NCI-H510A treated with DMSO at 0.1 percent for 48 hours (cell line): ENCODE data around the gene NCL.
"Not testable (repeated sequence)": the region's sequence is repeated elsewhere in the genome, so short reads cannot be mapped to it uniquely, and the experiment has no call there.

Source experiments
- DNase-seq: peaks from one replicate; lab custom pipeline; 2025; lab: John Stamatoyannopoulos, UW

The NCL gene

DNA sequence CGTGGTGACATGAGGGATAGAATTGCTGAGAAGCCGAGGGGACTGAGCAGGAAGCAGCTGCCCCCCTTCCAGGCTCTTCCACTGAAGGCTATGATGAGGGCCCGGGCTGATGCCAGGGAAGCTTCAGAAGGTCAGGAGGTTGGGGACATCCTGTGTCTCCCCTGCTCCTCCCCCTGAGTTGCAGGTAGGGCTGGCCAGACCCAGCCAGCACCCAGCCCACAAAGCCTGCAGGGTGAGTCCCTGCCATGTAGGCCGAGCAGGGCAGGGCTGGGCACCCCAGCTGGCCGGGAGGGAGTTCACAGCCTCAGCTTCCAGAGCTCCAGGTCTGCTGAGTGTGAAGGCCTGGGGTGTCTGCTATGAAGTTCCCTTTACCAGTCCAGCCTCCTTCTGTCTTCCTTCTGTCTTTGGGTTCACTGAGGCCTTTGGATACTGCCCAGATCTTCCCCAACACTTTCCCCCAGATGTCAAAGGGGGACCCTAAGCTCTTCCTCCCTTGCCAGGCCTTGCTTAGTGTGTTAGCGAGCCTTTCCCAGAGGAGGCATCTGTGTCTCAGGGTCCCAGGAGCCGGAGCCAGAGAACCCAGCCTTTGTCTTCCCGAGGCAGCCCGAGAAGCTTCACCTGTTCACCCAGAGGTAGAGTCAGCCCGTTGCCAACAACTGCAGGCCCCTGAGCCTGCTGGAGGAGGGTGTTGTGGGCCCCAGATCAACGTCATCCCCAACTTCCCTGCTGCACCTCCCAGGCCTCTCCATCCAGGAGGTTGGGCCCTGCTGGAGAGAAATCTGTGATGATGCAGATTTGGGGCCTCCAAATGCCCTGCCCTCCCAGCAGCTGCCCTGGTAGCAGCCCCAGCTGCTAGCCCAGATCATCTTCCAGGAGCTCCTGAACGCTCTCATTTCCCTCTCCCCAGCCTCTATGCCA lies 3.6 kb upstream of the NCL start:
- DNase-seq, result no peak

DNA sequence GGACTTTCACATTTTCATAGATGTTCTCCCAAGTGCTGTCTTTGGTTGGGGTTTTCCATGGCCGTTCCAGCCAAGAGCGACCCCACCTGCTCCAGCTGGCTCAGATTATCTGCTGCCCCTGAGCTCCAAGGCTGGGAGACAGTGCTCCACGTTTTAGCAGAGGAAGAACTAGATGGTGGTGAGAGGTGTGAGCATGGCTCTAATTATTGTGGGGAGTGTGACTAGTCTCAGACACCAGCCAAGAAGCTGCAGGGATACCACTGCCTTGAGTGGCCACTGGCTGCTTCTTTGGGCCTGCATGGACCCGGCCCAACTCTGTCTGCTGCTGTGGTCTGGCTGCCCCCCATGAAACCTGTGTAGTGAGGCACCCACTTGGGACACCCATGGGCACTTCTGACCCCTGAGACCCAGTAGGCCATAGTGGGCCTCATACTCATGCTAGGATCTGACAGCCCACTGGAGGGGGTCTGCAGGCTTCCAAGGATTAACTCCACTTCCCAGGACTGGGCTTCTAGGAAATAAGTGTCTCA lies 2.8 kb upstream of the NCL start:
- DNase-seq, result no peak

DNA sequence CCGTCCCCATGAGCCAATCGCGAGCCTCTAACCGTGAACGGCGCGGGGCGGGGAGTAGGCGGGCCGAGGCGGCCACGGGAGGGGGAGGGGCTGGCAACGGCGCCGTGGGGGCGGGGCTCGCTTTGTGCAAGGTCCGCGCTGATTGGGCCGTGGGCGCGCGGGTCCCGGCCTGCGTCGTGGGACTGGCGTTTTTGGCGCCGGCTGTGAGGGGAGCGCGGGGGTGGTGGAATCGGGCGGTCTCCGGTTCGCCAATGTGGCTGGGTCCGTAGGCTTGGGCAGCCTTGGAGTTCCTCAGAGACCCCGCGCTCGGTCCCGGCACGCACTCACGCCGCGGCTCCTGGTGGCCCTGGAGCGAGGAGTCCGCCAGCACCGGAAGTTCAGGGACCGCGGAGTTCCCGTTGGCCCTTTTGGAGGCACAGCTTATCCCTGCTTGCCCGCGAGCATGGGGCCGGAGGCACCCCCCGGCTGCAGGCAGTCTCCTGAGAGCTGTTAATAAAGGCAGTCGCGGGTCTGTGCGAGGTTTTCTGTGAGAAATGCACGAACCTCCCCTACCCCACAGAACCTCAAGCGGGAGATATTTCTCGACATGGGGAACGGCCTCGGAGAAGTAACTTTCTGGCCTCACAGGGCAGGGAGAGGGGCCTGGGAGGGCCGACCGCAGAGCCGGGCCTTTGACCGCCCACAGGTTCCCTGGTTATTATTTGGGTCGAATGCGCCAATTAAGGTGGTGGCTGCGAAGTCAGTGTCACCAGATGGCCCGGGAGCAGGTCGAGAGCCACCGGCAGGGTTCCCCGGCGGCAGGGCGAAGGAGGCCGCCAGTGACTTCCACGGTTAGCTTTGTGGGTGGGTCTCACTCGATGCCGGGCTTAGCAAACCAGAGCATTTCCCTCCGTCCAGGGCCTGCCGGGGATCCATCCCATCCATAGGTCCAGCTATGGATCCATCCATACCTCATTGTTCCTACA lies 574 bp upstream of the NCL start:
- peak; percentile 99 for DNase-seq

DNA sequence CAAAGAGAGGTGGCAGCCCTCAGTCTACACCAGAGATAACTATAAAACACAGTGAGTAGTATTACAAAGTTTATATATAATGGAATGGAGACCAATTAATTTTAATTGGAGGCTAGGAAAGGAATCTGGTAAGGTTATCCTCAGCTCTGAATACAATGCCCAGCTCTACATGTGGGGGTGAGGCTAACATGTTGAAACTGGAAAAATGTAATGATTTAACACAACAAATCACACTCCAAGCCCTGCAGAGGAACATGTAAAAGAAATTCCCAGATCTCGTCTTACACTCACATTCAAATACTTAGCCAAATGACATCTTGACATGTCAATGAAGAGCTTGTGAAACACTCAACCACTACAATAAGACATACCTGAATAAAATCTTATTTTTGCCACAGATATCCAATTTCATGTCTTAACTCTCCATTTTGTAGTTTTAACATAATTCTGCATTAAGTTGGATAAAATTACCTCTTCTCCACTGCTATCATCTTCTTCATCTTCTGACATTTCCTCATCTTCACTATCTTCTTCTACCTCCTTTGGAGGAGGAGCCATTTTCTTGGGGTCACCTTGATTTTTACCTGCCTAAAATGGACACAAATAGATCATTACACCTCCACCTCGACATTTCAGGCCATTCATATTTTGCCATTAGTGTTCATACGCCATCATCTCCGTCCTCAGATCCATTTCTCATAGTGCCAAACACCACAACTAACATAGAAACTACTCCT lies 1.4 kb downstream of the NCL start:
- no peak for DNase-seq

DNA sequence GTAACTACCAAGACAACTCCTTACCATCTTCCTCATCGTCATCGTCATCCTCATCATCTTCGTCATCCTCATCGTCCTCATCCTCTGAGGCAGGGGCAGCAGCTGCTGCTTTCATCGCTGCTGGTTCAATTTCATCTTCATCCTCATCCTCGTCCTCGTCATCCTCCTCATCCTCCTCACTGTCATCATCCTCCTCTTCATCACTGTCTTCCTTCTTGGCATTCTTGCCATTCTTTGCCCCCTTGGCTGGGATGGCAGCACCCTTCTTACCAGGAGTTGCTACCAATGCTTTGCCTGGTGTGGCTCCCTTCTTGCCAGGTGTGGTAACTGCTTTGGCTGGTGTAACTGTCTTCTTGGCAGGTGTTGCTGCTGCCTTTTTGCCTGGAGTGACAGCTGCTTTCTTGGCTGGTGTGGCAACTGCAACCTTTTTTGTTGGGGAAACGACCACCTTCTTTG lies 2.7 kb downstream of the NCL start:
- no peak for DNase-seq

DNA sequence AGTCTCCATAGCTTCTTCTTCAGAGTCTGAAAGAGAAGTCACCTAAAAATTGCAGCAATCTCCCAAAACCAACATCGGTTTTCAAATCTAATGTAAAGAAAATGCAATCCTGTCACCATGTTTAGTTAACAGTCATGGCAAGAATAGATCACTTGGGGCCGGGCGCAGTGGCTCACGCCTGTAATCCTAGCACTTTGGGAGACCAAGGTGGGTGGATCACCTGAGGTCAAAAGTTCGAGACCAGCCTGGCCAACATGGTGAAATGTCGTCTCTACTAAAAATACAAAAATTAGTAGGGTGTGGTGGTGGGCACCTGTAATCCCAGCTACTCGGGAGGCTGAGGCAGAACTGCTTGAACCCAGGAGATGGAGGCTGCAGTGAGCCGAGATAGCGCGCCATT lies 3.4 kb downstream of the NCL start:
- not testable (repeated sequence) for DNase-seq

DNA sequence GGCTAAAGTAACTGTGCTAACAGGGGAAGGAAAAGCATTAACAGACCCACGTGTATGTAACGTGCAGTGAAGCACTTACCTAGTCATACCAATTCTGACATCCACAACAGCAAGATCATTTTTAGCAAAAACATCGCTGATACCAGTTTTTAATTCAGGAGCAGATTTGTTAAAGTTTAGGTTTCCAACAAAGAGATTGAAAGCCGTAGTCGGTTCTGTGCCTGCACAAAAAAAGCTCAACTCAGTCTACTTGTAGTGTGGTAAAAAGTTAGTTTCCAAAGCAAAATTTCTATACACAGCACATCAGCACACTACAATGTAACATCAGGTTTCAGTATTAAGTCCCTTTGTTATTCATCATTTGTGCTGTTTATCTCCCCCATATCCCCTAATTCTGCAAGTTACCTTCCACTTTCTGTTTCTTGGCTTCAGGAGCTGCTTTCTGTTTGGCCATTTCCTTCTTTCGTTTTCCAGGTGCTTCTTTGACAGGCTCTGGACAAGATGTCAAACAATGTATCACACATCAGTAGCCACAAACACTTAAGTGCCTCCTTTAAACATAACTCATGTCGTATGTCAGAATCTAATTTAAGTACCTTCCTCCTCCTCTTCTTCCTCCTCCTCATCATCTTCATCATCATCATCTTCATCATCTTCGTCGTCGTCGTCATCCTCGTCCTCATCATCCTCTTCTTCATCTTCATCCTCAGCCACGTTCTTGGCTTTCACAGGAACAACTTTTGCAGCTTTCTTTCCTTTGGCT lies 4.0 kb downstream of the NCL start:
- DNase-seq, result no peak

DNA sequence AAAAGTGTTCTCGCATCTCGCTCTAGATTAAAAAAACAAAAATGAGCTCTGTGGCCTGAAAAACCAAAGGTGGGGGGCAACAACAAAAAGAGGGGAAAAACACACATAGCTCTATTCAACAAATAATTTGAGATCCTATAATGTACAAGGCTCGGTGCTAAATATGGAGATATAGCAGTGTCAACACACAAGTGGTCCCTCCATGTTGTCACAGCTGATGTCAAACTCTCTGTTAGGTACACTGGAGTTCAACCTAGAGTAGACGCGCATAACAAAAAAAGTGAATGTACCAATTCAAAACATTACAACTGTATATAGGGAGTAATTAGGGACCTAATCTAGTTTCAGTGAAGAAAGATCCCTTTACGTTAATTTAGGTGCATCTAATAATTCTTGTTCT lies 5.9 kb downstream of the NCL start:
- no peak for DNase-seq

DNA sequence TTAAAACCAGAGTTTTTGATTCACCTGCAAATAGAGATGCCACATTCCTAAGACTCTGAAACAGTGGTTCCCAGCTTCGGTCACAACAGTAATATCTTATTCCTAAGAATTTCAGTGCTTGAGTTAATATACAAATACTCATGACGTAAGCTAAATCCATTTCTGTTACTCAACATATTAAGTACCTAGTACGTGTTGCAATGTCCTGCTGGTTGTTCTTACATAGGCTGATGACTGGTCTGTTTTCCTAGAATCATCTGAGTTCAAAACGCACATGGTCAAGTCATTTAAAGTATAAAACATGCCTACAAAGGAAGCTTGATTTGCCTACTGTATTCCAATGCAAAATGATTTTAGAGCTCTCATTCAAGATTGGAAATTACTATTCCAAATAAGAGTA lies 7.2 kb downstream of the NCL start:
- no peak for DNase-seq

DNA sequence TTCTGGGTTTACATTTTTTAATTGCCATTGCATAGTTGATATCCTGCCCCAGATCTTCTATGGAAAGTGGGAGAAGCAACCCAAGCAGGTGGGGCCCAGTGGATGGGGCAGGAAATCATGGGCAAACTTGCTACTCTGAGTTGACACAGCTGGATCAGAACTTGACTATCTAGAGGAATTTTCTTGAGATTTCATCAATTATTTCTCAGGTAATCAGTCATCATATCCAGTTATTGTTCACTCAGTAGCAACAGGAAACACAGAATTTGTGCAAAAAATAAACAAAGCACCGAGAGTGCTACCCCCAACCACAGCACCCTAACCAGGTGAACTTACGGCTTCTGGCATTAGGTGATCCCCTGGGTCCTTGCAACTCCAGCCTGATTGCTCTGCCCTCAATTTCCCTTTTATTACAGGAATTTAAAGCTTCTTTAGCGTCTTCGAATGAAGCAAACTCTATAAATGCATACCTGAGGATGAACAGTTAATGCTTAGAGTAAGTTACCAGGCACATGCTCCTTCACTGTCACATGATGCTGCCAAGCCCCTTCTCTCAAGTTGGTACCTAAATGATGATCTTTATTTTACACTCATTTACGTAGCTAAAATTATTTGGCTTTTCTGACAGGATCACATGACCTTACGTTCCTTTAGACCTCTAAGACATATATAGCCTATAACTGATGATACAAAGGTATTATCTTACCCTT lies 7.8 kb downstream of the NCL start:
- no peak for DNase-seq

DNA sequence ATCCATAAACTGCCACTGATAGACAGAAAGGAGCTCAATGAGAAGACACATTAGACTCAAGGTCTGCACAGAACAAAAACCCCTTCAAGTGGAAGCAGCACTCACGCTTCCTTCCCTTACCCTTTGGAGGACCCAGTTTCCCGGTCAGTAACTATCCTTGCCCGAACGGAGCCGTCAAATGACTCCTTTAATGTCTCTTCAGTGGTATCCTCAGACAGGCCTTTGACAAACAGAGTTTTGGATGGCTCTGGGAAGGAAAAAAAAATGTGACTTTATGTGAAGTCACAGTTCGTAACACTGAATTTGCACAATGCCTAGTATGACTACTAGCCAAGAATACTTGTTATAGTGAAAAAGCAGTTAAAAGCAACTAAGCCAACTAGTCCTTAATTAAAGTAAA lies 8.4 kb downstream of the NCL start:
- no peak for DNase-seq

DNA sequence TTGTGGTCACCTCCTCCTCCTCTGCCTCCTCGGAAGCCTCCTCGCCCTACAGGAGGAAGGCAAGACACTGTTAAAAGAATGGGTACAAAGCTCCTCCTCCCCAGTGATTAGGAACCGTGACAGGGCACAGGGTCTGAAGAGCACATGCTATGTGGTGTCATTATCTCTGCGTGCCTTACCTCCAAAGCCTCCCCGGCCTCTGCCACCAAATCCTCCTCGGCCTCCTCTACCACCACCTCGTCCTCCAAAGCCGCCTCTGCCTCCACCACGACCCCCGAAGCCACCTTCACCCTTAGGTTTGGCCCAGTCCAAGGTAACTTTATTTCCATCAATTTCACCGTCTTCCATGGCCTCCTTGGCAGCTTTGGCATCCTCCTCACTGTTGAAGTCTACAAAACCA lies 9.1 kb downstream of the NCL start:
- no peak for DNase-seq

DNA sequence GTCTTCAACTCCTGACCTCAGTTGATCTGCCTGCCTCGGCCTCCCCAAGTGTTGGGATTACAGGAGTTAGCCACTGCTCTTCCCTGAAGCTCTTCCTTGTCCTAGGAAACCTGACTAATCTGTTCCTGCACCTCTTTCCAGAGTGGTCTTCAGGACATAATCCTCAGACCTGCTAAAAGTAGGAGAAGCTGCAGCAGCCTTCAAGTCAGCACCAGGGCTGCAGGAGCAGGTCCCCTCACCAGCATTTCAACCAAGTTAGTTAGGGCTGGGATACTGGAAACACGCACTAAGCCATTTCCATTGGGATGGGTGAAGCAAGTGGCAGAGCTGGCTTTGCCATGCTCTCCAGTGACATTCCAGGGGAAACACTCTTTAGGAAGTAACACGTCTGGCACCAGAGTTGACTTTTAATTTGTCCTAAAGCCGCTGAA lies 9.9 kb downstream of the NCL start:
- no peak for DNase-seq

DNA sequence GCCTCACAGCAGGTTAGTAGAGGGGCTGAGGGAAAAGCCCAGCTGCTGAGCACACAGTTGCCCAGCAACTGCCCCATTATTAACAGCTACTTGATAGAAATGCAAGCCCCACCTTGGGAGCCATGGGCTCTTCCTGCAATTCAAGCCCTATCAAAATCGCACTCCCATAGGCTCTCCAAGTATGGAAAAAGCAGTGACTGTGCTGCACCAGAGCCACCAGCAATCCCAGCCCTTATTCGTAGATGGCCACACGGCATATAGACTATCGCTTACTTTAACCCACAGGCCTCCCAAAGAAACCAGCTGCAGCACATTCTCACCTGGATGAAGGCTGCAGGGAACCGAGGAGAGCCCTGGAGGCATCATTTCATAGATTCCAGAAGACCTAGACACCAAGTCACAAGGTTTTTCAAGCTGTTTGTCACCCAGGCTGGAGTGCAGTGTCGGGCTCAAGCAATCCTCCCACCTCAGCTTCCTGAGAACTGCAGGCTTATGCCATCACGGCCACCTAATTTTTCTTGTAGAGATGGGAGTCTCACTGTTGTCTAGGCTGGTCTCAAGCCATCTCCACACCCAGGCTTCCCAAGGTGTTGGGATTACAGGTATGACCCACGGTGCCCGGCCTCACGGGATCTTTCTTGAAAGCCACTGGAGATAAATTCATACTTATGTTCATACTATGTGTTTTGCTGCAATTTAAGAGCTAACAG lies 11.3 kb downstream of the NCL start:
- peak; percentile 52 for DNase-seq

DNA sequence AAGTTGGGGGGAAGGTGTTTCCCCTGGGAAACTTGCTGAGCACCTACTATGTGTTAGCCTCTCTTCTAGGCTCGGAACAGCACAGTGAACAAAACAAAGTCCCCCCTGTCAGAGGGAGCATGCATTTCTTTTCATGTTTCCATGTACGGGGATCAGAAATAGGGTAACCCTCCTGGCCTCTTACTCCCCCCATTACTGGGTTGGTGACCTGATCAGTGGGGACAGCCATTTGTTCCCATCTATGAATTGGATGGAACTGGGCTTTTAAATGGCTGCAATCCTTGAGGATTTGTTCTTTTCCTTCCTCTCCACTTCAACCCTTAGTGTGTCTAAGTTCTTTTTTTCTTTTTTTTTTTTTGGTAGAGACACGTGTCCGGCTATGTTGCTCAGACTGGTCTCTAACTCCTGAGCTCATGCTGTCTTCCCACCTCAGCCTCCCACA lies 13.7 kb downstream of the NCL start:
- DNase-seq, result no peak

DNA sequence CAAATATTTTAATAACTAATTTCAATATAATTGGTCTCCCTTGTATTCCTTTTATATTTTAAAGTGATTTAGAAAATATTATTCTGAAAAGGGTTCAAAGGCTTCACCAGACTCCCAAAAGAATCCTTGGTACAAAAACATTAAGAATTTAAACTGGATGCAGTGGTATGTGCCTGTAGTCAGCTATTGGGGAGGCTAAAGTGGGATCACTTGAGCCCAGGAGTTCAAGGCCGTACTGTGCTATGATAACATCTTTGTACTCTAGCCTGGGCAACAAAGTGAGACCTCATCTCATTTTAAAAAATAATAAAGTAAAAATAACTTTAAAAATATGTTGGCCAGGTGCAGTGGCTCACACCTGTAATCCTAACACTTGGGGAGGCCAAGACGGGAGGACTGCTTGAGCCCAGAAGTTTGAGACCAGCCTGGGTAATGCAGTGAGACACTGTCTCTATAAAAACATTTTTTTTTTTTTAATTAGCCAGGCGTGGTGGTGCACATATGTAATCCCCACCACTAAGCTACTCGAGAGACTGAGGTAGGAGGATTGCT lies 14.7 kb downstream of the NCL start:
- no peak for DNase-seq

DNA sequence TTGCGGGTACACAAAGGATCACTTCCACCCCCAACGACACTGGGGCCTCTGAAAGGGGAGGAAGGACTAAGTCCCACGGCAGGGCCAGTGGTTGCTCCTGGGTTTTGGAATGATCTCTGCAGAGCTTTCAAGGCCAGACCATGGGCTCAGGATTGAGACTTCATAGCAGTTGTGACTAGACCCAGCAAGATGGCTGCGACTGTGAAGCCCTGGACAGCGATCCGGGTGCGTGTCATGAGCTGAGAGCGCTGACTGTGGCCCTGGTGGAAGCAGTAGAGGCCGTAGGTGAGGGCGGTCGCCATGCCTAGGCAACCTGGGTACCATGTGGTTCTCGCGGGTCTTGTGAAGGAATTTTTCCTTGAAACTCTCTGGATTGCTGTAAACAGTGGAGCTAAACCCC lies 27.3 kb downstream of the NCL start:
- DNase-seq, result no peak

DNA sequence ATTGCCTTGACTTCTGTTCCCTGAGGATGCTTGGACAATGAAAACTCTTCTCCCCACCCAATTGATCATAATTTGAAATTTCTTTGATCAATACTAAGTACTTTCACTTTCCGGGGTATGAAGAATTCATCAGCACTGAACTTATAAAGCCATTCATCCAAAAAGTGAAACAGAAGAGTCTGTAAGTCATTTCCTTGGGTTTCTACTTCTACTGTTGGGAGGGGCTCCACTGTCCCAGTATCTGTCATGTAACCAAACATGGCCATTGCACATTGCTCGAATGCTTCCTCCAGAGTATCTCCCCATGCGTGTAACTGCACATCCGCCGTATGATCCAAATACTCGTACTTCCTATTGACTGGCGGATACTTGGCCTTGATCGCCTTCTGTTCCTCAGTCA lies 30.3 kb downstream of the NCL start:
- no peak for DNase-seq

DNA sequence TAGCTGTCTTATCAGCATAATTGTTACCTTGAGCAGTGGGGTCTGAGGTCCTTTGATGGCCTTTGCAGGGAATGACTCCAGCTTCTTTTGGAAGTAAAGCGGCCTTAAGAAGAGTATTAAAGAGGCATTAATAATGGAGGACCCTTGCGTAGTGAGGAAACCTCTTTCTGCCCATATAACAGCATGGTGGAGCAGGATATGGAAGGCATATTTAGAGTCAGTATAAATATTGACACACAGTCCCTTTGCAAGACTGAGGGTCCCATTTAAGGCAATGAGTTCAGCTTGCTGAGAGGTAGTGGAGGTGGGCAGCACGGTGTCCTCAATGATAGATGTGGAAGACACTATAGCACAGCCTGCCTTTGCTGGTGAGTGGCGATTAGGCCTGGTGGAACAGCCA lies 32.7 kb downstream of the NCL start:
- DNase-seq, result no peak
